ENCODE results near the gene MSX1. TPM values are rescaled to one million over a fixed set of nuclear protein-coding genes. Genes with fewer than 3 reads are reported as not detected.

MSX1 gene
- total RNA-seq, 1 donor from 2014 or later, result 2.5 TPM

GRCh38 chr4:4864940-4865704 lies 5.7 kb downstream of the MSX1 start:
- Histone ChIP-seq H3K4me3 (no peak overlapping the region), H3K9me3 (no peaks in the 10 kb centered on the region), H3K4me1 (peaks cover 19% of the 10 kb centered on the region), H3K27me3 (peaks cover 100% of the 10 kb centered on the region), H3K36me3 (no peaks in the 10 kb centered on the region), H3K27ac (no peak overlapping the region)
- intact Hi-C loops (cut with DNase I), result no loop called here
- ATAC-seq, result no peak
- TF ChIP-seq CTCF (IDR thresholded peaks at IDR 0.05), result no peak
- DNase-seq, result no peak

- DNase-seq (no peak), ATAC-seq (no peak)
- Histone ChIP-seq H3K4me1 (peaks cover 14% of the 10 kb centered on the region), H3K36me3 (no peaks in the 10 kb centered on the region), H3K4me3 (no peak overlapping the region), H3K27ac (no peak overlapping the region), H3K9me3 (no peaks in the 10 kb centered on the region), H3K27me3 (peaks cover 100% of the 10 kb centered on the region)
- intact Hi-C loops (cut with DNase I), result no loop called here
- TF ChIP-seq CTCF (IDR thresholded peaks at IDR 0.05), result no peak
Observed at GRCh38 chr4:4865705-4866123, 6.2 kb downstream of the MSX1 start.

GRCh38 chr4:4866124-4866865 lies 6.8 kb downstream of the MSX1 start:
- peaks cover 100% of the 10 kb centered on the region for H3K27me3 ChIP-seq

GRCh38 chr4:4866866-4867374 lies 7.5 kb downstream of the MSX1 start:
- Histone ChIP-seq H3K4me1 (peaks cover 5% of the 10 kb centered on the region), H3K27ac (no peak overlapping the region), H3K27me3 (peaks cover 100% of the 10 kb centered on the region), H3K4me3 (peak overlapping the region; percentile 6), H3K36me3 (no peaks in the 10 kb centered on the region), H3K9me3 (no peaks in the 10 kb centered on the region)
- intact Hi-C loops (cut with DNase I), result no loop called here
- ATAC-seq (no peak), DNase-seq (no peak)
- no peak for TF ChIP-seq CTCF (IDR thresholded peaks at IDR 0.05)

More at GRCh38 chr4:4866124-4866865, 6.8 kb downstream of the MSX1 start:
- no peak for TF ChIP-seq CTCF (IDR thresholded peaks at IDR 0.05)
- Histone ChIP-seq H3K4me1 (peaks cover 8% of the 10 kb centered on the region), H3K4me3 (peak overlapping the region; percentile 6), H3K36me3 (no peaks in the 10 kb centered on the region), H3K27ac (no peak overlapping the region), H3K9me3 (no peaks in the 10 kb centered on the region)
- no peak for DNase-seq
- intact Hi-C loops (cut with DNase I), result no loop called here
- no peak for ATAC-seq

GRCh38 chr4:4867375-4868039 lies 8.0 kb downstream of the MSX1 start:
- H3K27ac ChIP-seq, result no peak overlapping the region
- intact Hi-C loops (cut with DNase I), result no loop called here
- ATAC-seq (no peak), DNase-seq (peak; percentile 10)
- H3K36me3 ChIP-seq, result no peaks in the 10 kb centered on the region
- TF ChIP-seq CTCF (IDR thresholded peaks at IDR 0.05), result no peak
- H3K4me1 ChIP-seq, result peaks cover 5% of the 10 kb centered on the region
- H3K9me3 ChIP-seq, result no peaks in the 10 kb centered on the region
- no peak overlapping the region for H3K4me3 ChIP-seq
- peaks cover 100% of the 10 kb centered on the region for H3K27me3 ChIP-seq

Data from upper lobe of right lung (tissue), 1 donor.